H1 (cell line): ENCODE measurements around the gene SRGAP3. TPM values are rescaled to one million over a fixed set of nuclear protein-coding genes. Genes with fewer than 3 reads are reported as not detected.

Experiments
- CTCF ChIA-PET: fragments of 300-600 bp; sonication (Branson Sonifier 250); formaldehyde crosslinking; loops from one replicate; lab custom pipeline; 2021; ENCODE audit not compliant: partially characterized antibody; lab: Charles Lee
- POLR2A ChIA-PET: fragments of 300-600 bp; sonication (Branson Sonifier 250); formaldehyde crosslinking; loops from one replicate; lab custom pipeline; 2021; ENCODE audit warnings: inconsistent platforms; ENCODE audit not compliant: partially characterized antibody; lab: Charles Lee
- DNase-seq, 2 experiments: peaks; one replicate each; pipeline versions ENCODE4 v3.0.0 to v3.0.0-alpha.2; 2010 to 2022; ENCODE audit warnings: low spot score in 2 of 2, low read depth in 1 of 2, mixed read lengths in 1 of 2
- FAIRE-seq: peaks from 2 replicates; lab custom pipeline; 2011; peaks lifted over from hg19 to GRCh38; lab: Jason Lieb, UNC
- H2AFZ ChIP-seq: 2 replicates; pipeline ENCODE4 v1.8.1; 2012; ENCODE audit warnings: low read length, inconsistent platforms
- H2AK5ac ChIP-seq: 2 replicates; pipeline ENCODE4 v1.6.1; 2013; ENCODE audit warnings: low read depth, low read length
- H2BK120ac ChIP-seq: replicated peaks from 2 replicates; pipeline ENCODE3; 2013; ENCODE audit warnings: low read depth, low read length, inconsistent platforms
- H2BK12ac ChIP-seq: 2 replicates; pipeline ENCODE4 v1.6.1; 2013; ENCODE audit warnings: low read depth, low read length
- H2BK15ac ChIP-seq: 2 replicates; pipeline ENCODE4 v1.6.1; 2013; ENCODE audit warnings: low read length
- H2BK20ac ChIP-seq: 2 replicates; pipeline ENCODE4 v1.6.1; 2013; ENCODE audit warnings: low read length
- H2BK5ac ChIP-seq: 2 replicates; pipeline ENCODE4 v1.6.1; 2013; ENCODE audit warnings: low read depth, low read length
- H3K14ac ChIP-seq: 2 replicates; pipeline ENCODE4 v1.6.1; 2013; ENCODE audit warnings: inconsistent platforms; ENCODE audit not compliant: insufficient read length
- H3K18ac ChIP-seq: 2 replicates; pipeline ENCODE4 v1.6.1; 2013; ENCODE audit warnings: low read length; ENCODE audit errors: extremely low read depth
- H3K23ac ChIP-seq: 2 replicates; pipeline ENCODE4 v1.6.1; 2013; ENCODE audit warnings: inconsistent platforms; ENCODE audit not compliant: insufficient read length
- H3K23me2 ChIP-seq: 2 replicates; pipeline ENCODE4 v1.6.1; 2013; ENCODE audit warnings: low read depth, low read length
- H3K27ac ChIP-seq: 2 replicates; pipeline ENCODE4 v1.6.1; 2011; ENCODE audit warnings: low read depth, low read length, inconsistent platforms
- H3K27me3 ChIP-seq, 4 experiments: replicated peaks in 1 of 4; 1 replicate in 1 of 4; 2 replicates in 3 of 4; pipeline versions ENCODE4 v1.6.1 to v1.8.1; 2011 to 2013; ENCODE audit warnings: low read length in 3 of 4, mild to moderate bottlenecking in 3 of 4, inconsistent platforms in 2 of 4, mixed read lengths in 2 of 4, moderate library complexity in 1 of 4; ENCODE audit not compliant: control insufficient read depth in 3 of 4, insufficient read depth in 3 of 4; ENCODE audit errors: extremely low read depth in 1 of 4
- H3K36me3 ChIP-seq, 4 experiments: 2 replicates each; pipeline versions ENCODE4 v1.6.1 to v1.8.1; 2011 to 2013; ENCODE audit warnings: mild to moderate bottlenecking in 4 of 4, low read length in 3 of 4, moderate library complexity in 2 of 4, control low read depth in 1 of 4, inconsistent platforms in 1 of 4; ENCODE audit not compliant: insufficient read depth in 4 of 4, control insufficient read depth in 2 of 4
- H3K4ac ChIP-seq: replicated peaks from 2 replicates; pipeline ENCODE3; 2013; ENCODE audit warnings: low read length, low read depth, mixed read lengths, inconsistent platforms; ENCODE audit not compliant: insufficient read length
- H3K4me1 ChIP-seq, 4 experiments: replicated peaks in 1 of 4; 1 replicate in 1 of 4; 2 replicates in 3 of 4; pipeline versions ENCODE4 v1.6.1 to v1.8.1; 2011 to 2013; ENCODE audit warnings: low read length in 3 of 4, inconsistent platforms in 2 of 4, mixed read lengths in 1 of 4; ENCODE audit not compliant: insufficient read depth in 4 of 4, control insufficient read depth in 3 of 4
- H3K4me2 ChIP-seq, 2 experiments: 2 replicates each; pipeline versions ENCODE4 v1.6.1 to v1.8.1; 2011 to 2013; ENCODE audit warnings: low read depth in 2 of 2, low read length in 2 of 2, control low read depth in 1 of 2, inconsistent platforms in 1 of 2, mild to moderate bottlenecking in 1 of 2; ENCODE audit not compliant: insufficient read depth in 1 of 2
- H3K4me3 ChIP-seq, 4 experiments: fragments of 200-600, 300-600 bp in 1 of 4; sonication (generic), shearing (Covaris generic), sonication (Bioruptor Twin) in 1 of 4; 2 replicates each; pipeline versions ENCODE4 v1.5.1 to v1.8.1; 2011 to 2016; ENCODE audit warnings: low read length in 4 of 4, low read depth in 3 of 4, control low read depth in 2 of 4, inconsistent platforms in 2 of 4, mild to moderate bottlenecking in 2 of 4, mixed read lengths in 1 of 4, moderate library complexity in 1 of 4; ENCODE audit not compliant: insufficient read depth in 2 of 4; ENCODE audit errors: extremely low read depth in 1 of 4
- H3K56ac ChIP-seq: replicated peaks from 2 replicates; pipeline ENCODE3; 2013; ENCODE audit warnings: low read depth, mild to moderate bottlenecking, mixed read lengths, low read length, inconsistent platforms; ENCODE audit not compliant: insufficient read length
- H3K79me1 ChIP-seq: 2 replicates; pipeline ENCODE4 v1.6.1; 2013; ENCODE audit warnings: low read depth, low read length, control low read depth
- H3K79me2 ChIP-seq, 2 experiments: 2 replicates each; pipeline versions ENCODE4 v1.6.1 to v1.8.1; 2012 to 2013; ENCODE audit warnings: low read length in 2 of 2, mild to moderate bottlenecking in 2 of 2, inconsistent platforms in 1 of 2; ENCODE audit not compliant: insufficient read depth in 2 of 2, control insufficient read depth in 1 of 2
- H3K9ac ChIP-seq, 4 experiments: replicated peaks in 1 of 4; 1 replicate in 1 of 4; 2 replicates in 3 of 4; pipeline versions ENCODE4 v1.6.1 to v1.8.1; 2011 to 2013; ENCODE audit warnings: low read depth in 3 of 4, low read length in 3 of 4, control low read depth in 2 of 4, mild to moderate bottlenecking in 2 of 4, moderate library complexity in 2 of 4, inconsistent platforms in 1 of 4; ENCODE audit errors: extremely low read depth in 1 of 4
- H3K9me3 ChIP-seq, 2 experiments: 2 replicates each; pipeline versions ENCODE4 v1.6.1 to v1.8.1; 2012 to 2013; ENCODE audit warnings: mild to moderate bottlenecking in 2 of 2, moderate library complexity in 2 of 2, control low read depth in 1 of 2, inconsistent platforms in 1 of 2, low read depth in 1 of 2, low read length in 1 of 2, mixed read lengths in 1 of 2; ENCODE audit not compliant: insufficient read depth in 2 of 2
- H4K20me1 ChIP-seq, 2 experiments: replicated peaks in 1 of 2; 2 replicates each; pipeline versions ENCODE3 to v1.8.1; 2011 to 2013; ENCODE audit warnings: inconsistent platforms in 2 of 2, low read length in 2 of 2, mild to moderate bottlenecking in 1 of 2; ENCODE audit not compliant: insufficient read depth in 2 of 2, control insufficient read depth in 1 of 2
- H4K5ac ChIP-seq: 2 replicates; pipeline ENCODE4 v1.6.1; 2013; ENCODE audit warnings: low read length, low read depth, mixed read lengths, inconsistent platforms; ENCODE audit not compliant: insufficient read length
- H4K8ac ChIP-seq: 2 replicates; pipeline ENCODE4 v1.8.0; 2013; ENCODE audit warnings: mild to moderate bottlenecking, moderate library complexity, low read length, inconsistent platforms; ENCODE audit not compliant: insufficient read depth; ENCODE audit errors: extremely low read depth
- H4K91ac ChIP-seq: replicated peaks from 2 replicates; pipeline ENCODE3; 2013; ENCODE audit warnings: low read length, mixed read lengths, inconsistent platforms; ENCODE audit not compliant: insufficient read length
- CREB1 ChIP-seq: IDR thresholded peaks from 2 replicates; pipeline ENCODE4 v1.6.1; 2012; ENCODE audit warnings: inconsistent platforms
- CTBP2 ChIP-seq: IDR thresholded peaks from 2 replicates; pipeline ENCODE4 v1.7.0; 2011; ENCODE audit warnings: borderline replicate concordance, mild to moderate bottlenecking, moderate library complexity, mixed read lengths, low read length; ENCODE audit not compliant: insufficient read depth, insufficient read length
- JUND ChIP-seq: IDR thresholded peaks from 2 replicates; pipeline ENCODE4 v1.6.1; 2011; ENCODE audit warnings: mild to moderate bottlenecking, improper control_type of control experiment, low read length
- KDM4A ChIP-seq: IDR thresholded peaks from one replicate; pipeline ENCODE4 v1.7.1; 2012; ENCODE audit warnings: low read depth, mild to moderate bottlenecking, moderate library complexity, low read length, inconsistent platforms; ENCODE audit not compliant: severe bottlenecking
- PHF8 ChIP-seq: fragments of 200-600 bp; sonication (generic); conservative IDR thresholded peaks from 2 replicates; pipeline ENCODE4 v1.7.1; 2012; ENCODE audit warnings: low read depth, mild to moderate bottlenecking, inconsistent platforms, low read length, moderate library complexity
- SIX5 ChIP-seq: IDR thresholded peaks from 2 replicates; pipeline ENCODE4 v1.6.1; 2011; ENCODE audit warnings: mild to moderate bottlenecking, low read depth, low read length
- SP2 ChIP-seq: IDR thresholded peaks from 2 replicates; pipeline ENCODE4 v1.6.1; 2012; ENCODE audit warnings: mild to moderate bottlenecking, low read length, inconsistent platforms
- SP4 ChIP-seq: IDR thresholded peaks from 2 replicates; pipeline ENCODE4 v1.6.1; 2012; ENCODE audit warnings: low read length, inconsistent platforms
- TCF12 ChIP-seq: IDR thresholded peaks from 2 replicates; pipeline ENCODE4 v1.6.1; 2011; ENCODE audit warnings: low read depth, mild to moderate bottlenecking, low read length
- WGBS, 2 experiments: shearing (Covaris generic) in 1 of 2; methylation state at CpG; one replicate each; pipeline versions ENCODE4 v1.1.6 to v1.1.7; 2013 to 2015; ENCODE audit warnings: low lambda C conversion rate in 2 of 2, mixed read lengths in 2 of 2, inconsistent platforms in 1 of 2, low coverage in 1 of 2, missing lambda C conversion rate in 1 of 2; ENCODE audit not compliant: insufficient replicate concordance in 2 of 2, insufficient coverage in 1 of 2, insufficient read length in 1 of 2; ENCODE audit errors: extremely low coverage in 1 of 2, missing lambda C conversion rate in 1 of 2; 5-methylcytosine and 5-hydroxymethylcytosine counted together
- polyA plus RNA-seq, 7 experiments: library from polyadenylated mRNA; depleted of rRNA in 3 of 7; stranded (reverse) in 5 of 7; unstranded in 2 of 7; fragments of >200 nt in 5 of 7; fragments of 200-250 nt in 2 of 7; gene quantifications; 1 replicate in 5 of 7; 2 replicates in 1 of 7; 4 replicates in 1 of 7; pipeline versions ENCODE4 v1.2.1 to v1.2.3, GENCODE V29; 2011 to 2013; ENCODE audit warnings: missing spikeins in 2 of 7, mixed read lengths in 2 of 7
- total RNA-seq: library from RNA; stranded (reverse); fragmentation: NEBNext Ultra II Directional; extraction: Animal tissue kit (Norgen Biotek cat#: 25700); gene quantifications from 2 replicates; pipeline ENCODE4 v1.2.1, GENCODE V29; 2021

SRGAP3 gene
- total and polyA plus RNA-seq, 2 of the 8 experiments (the other 6 are each of a cell fraction or from before 2014, with no cell fraction given) = 5.8 to 11.4 TPM

DNA sequence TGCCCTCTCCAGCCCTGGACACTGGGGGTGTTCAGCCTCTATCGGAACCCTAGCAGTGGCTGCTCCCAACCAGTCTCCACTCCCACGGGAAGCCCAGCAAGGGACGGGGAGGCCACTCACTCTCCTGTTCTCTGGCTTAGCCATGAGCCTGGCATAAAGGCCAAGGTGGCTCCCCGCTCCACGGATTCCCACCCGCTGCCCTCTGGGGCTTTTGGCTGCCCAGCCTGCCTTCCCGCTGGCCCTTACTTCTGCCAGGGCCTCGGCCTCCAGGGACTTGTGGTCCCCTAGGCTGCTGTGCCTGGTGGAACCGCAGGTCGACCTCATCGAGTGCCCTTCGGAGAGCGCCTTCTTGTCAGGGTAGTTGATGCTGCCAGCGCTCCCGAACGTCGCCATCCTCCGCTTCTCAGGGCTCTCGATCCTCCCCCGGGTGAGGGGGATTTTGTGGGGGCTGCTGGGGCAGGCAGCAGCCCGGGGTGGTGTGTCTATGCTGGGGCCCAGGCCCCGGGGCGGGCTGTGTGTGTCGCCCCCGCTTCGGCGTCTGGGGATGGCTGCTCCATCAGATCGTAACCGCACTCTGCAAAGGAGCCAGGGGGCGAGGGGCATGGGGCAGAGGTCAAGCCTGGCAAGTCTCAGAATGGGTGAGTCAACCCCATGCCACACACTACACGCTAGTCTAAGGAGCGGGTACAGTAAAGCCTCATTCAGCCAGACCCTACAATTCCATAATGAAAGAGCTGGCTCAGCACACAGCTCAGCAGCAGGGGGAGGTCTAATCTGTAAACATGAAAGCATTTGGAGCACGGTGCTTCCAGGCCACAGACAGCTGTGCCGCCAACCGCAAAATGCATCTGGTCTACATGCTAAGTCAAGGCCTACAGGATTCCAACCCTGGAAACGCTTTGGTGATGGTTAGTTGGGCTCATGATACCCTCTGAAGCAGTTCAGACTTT is 258.9 kb downstream of the SRGAP3 start:
- DNase-seq (peak in 1 of 2 experiments; percentile 36), FAIRE-seq (no peak)
- H3K4me1 ChIP-seq = peaks cover 0 to 8% (median 5%) of the 10 kb centered on the region in 4 experiments; a peak in 6 of 7 replicates
- no peaks in the 10 kb centered on the region for H3K36me3 ChIP-seq
- H3K4me3 ChIP-seq = no peak overlapping the region
- H3K23me2 ChIP-seq = no peaks in the 10 kb centered on the region
- no peak overlapping the region for H3K56ac ChIP-seq
- H4K8ac ChIP-seq = no peak overlapping the region
- 92% methylated on average over 28 of the region's 36 CpGs; no CpG with 5 or more reads in 1 of the 2 experiments for WGBS, 2 experiments
- no peak overlapping the region for H4K91ac ChIP-seq
- no peak overlapping the region for H2BK5ac ChIP-seq
- H3K4me2 ChIP-seq = no peak overlapping the region
- no peak overlapping the region for H3K9ac ChIP-seq
- no peak overlapping the region for H3K4ac ChIP-seq
- H3K27me3 ChIP-seq = no peaks in the 10 kb centered on the region
- H2BK12ac ChIP-seq = no peak overlapping the region
- no peak overlapping the region for H2BK20ac ChIP-seq
- H3K23ac ChIP-seq = no peak overlapping the region
- H3K9me3 ChIP-seq = no peaks in the 10 kb centered on the region; a peak in 1 of 4 replicates
- no peak overlapping the region for H4K5ac ChIP-seq
- no peaks in the 10 kb centered on the region for H3K79me1 ChIP-seq
- H3K79me2 ChIP-seq = no peaks in the 10 kb centered on the region
- no peak overlapping the region for H3K27ac ChIP-seq
- H2BK15ac ChIP-seq = no peak overlapping the region
- H2BK120ac ChIP-seq = no peak overlapping the region
- POLR2A ChIA-PET = interaction anchor here (0.7 kb wide), 1 partner anchor 60 kb away, joined by 3 read pairs; no protein-coding TSS in a partner anchor
- no peak overlapping the region for H3K18ac ChIP-seq
- CTCF ChIA-PET = interaction anchor here (0.6 to 13.2 kb wide), 15 partner anchors 17 to 310 kb away, joined by 3 to 200 read pairs (median 5); partner anchors contain the start of gene SRGAP3
- no peak overlapping the region for H2AFZ ChIP-seq
- H3K14ac ChIP-seq = no peak overlapping the region
- no peak overlapping the region for H2AK5ac ChIP-seq
- TF ChIP-seq SIX5 (no peak), SP2 (no peak), KDM4A (no peak), JUND (no peak), CTBP2 (no peak), SP4 (no peak), CREB1 (no peak), TCF12 (no peak), PHF8 (no peak)
- no peaks in the 10 kb centered on the region for H4K20me1 ChIP-seq
